Upper lobe of left lung (tissue), 6 donors: ENCODE results near the gene GPR162. TPM values are rescaled to one million over a fixed set of nuclear protein-coding genes. Genes with fewer than 3 reads are reported as not detected.

Source experiments
- ATAC-seq, 2 donors: fragments of 200-7000 bp; cut with Tn5 transposase; one replicate each; pipeline ENCODE4 v1.9.1; 2022; ENCODE audit warnings: mild to moderate bottlenecking in 2 of 2, moderate library complexity in 2 of 2; ENCODE audit not compliant: low FRiP score in 2 of 2
- DNase-seq, 2 donors: peaks; one replicate each; pipeline ENCODE4 v3.0.0-alpha.2; 2019 to 2020
- H3K27ac ChIP-seq, 4 donors: fragments of 200-600 bp; sonication (generic); one replicate each; pipeline ENCODE4 v1.5.1; 2016 to 2019
- H3K27me3 ChIP-seq, 4 donors: fragments of 200-600 bp; sonication (generic); one replicate each; pipeline ENCODE4 v1.5.1; 2017 to 2019
- H3K36me3 ChIP-seq, 4 donors: fragments of 200-600 bp; sonication (generic); one replicate each; pipeline ENCODE4 v1.5.1; 2016 to 2019
- H3K4me1 ChIP-seq, 4 donors: fragments of 200-600 bp; sonication (generic); one replicate each; pipeline ENCODE4 v1.5.1; 2018 to 2019
- H3K4me3 ChIP-seq, 4 donors: fragments of 200-600 bp; sonication (generic); one replicate each; pipeline ENCODE4 v1.5.1; 2017 to 2019; ENCODE audit warnings: mild to moderate bottlenecking in 2 of 4, moderate library complexity in 1 of 4
- H3K9me3 ChIP-seq, 4 donors: fragments of 200-600 bp; sonication (generic); one replicate each; pipeline ENCODE4 v1.5.1; 2018 to 2019
- CTCF ChIP-seq, 6 experiments: fragments of 450-650 bp in 4 of 6; fragments of 200-600 bp in 2 of 6; sonication (generic) in 2 of 6; IDR thresholded peaks; one replicate each; pipeline ENCODE4 v1.5.1; 2016 to 2019; ENCODE audit warnings: antibody characterized with exemption in 6 of 6
- EP300 ChIP-seq, 4 donors: sonication (generic); formaldehyde crosslinking; IDR thresholded peaks; one replicate each; pipeline ENCODE4 v1.5.1; 2017; ENCODE audit warnings: antibody characterized with exemption in 4 of 4, control low read depth in 2 of 4
- POLR2A ChIP-seq, 4 donors: fragments of 450-650 bp; IDR thresholded peaks; one replicate each; pipeline ENCODE4 v1.5.1; 2016 to 2017; ENCODE audit warnings: antibody characterized with exemption in 4 of 4, mild to moderate bottlenecking in 2 of 4
- POLR2AphosphoS5 ChIP-seq, 2 donors: sonication (generic); formaldehyde crosslinking; IDR thresholded peaks; one replicate each; pipeline ENCODE4 v1.5.1; 2017; ENCODE audit warnings: antibody characterized with exemption in 2 of 2
- WGBS, 2 donors: methylation state at CpG; one replicate each; pipeline ENCODE4 v1.1.5; 2017 to 2018; 5-methylcytosine and 5-hydroxymethylcytosine counted together
- total RNA-seq, 6 donors: library from RNA; depleted of rRNA in 4 of 6; stranded (reverse); fragments of >200 nt in 4 of 6; gene quantifications; one replicate each; pipeline versions ENCODE4 v1.1.0 to v1.2.1, GENCODE V29; 2016 to 2021
- donor health status: DM: no; HTN: no; CAD: no; lungs with moderate emphysema.
- donor health status: DM: no; HTN: yes; CAD: no; lungs with severe emphysema.

GPR162 gene
- total RNA-seq, 6 donors from 2014 or later: 8.1 to 47.1 (median 16.5) TPM

- no peak for DNase-seq
These were observed 2.3 kb upstream of the GPR162 start for GRCh38 chr12:6819106-6820030.

GRCh38 chr12:6820166-6820565, 1.5 kb upstream of the GPR162 start:
- DNase-seq (no peak), ATAC-seq (no peak)
- H3K27me3 ChIP-seq: peaks cover 0 to 7% (median 0%) of the 10 kb centered on the region in 4 donors
- 76 to 100% methylated on average over 3 to 5 of the region's 5 CpGs for WGBS, 2 donors
- TF ChIP-seq POLR2A (IDR thresholded peaks at IDR 0.05) (no peak), POLR2AphosphoS5 (IDR thresholded peaks at IDR 0.05) (no peak), CTCF (IDR thresholded peaks at IDR 0.05) (no peak), EP300 (IDR thresholded peaks at IDR 0.05) (no peak)
- peaks cover 0 to 10% (median 2%) of the 10 kb centered on the region in 4 donors for H3K36me3 ChIP-seq
- no peaks in the 10 kb centered on the region for H3K9me3 ChIP-seq
- H3K4me1 ChIP-seq: peaks cover 12 to 18% (median 16%) of the 10 kb centered on the region in 4 donors
- H3K4me3 ChIP-seq: no peak overlapping the region
- H3K27ac ChIP-seq: peak overlapping the region in 1 of 4 donors; percentile 76

More at GRCh38 chr12:6819106-6820030, 2.3 kb upstream of the GPR162 start:
- 83 to 89% methylated on average over 13 of the region's 13 CpGs for WGBS, 2 donors
- Histone ChIP-seq H3K27me3 (peaks cover 0 to 2% (median 0%) of the 10 kb centered on the region in 4 donors), H3K36me3 (peaks cover 0 to 10% (median 2%) of the 10 kb centered on the region in 4 donors), H3K27ac (no peak overlapping the region), H3K4me3 (no peak overlapping the region), H3K9me3 (no peaks in the 10 kb centered on the region), H3K4me1 (peaks cover 12 to 18% (median 15%) of the 10 kb centered on the region in 4 donors)
- TF ChIP-seq POLR2AphosphoS5 (IDR thresholded peaks at IDR 0.05): no peak
- ATAC-seq: no peak

- peaks cover 0 to 6% (median 2%) of the 10 kb centered on the region in 4 donors for H3K36me3 ChIP-seq
- H3K4me3 ChIP-seq: peak overlapping the region in 3 of 4 donors; percentile 39 to 54 (median 43)
- TF ChIP-seq CTCF (IDR thresholded peaks at IDR 0.05) (no peak), EP300 (IDR thresholded peaks at IDR 0.05) (no peak), POLR2A (IDR thresholded peaks at IDR 0.05) (no peak), POLR2AphosphoS5 (IDR thresholded peaks at IDR 0.05) (no peak)
- peak overlapping the region in 1 of 4 donors; percentile 82 for H3K27ac ChIP-seq
- 67 to 71% methylated on average over 7 of the region's 7 CpGs for WGBS, 2 donors
- ATAC-seq (no peak), DNase-seq (no peak)
- peaks cover 0 to 11% (median 2%) of the 10 kb centered on the region in 4 donors for H3K27me3 ChIP-seq
- H3K9me3 ChIP-seq: no peaks in the 10 kb centered on the region
- H3K4me1 ChIP-seq: peaks cover 17 to 32% (median 26%) of the 10 kb centered on the region in 4 donors
These were observed 960 bp downstream of the GPR162 start for GRCh38 chr12:6822426-6823135.

- Histone ChIP-seq H3K27me3 (peaks cover 0 to 11% (median 5%) of the 10 kb centered on the region in 4 donors), H3K9me3 (no peaks in the 10 kb centered on the region), H3K4me3 (no peak overlapping the region), H3K36me3 (no peaks in the 10 kb centered on the region), H3K4me1 (peaks cover 23 to 39% (median 32%) of the 10 kb centered on the region in 4 donors), H3K27ac (no peak overlapping the region)
- 74 to 87% methylated on average over 4 to 12 of the region's 12 CpGs for WGBS, 2 donors
- peak in 1 of 2 donors; percentile 66 for DNase-seq
- ATAC-seq: no peak
- TF ChIP-seq POLR2A (IDR thresholded peaks at IDR 0.05) (no peak), CTCF (IDR thresholded peaks at IDR 0.05) (no peak), EP300 (IDR thresholded peaks at IDR 0.05) (no peak), POLR2AphosphoS5 (IDR thresholded peaks at IDR 0.05) (no peak)
These were observed 1.8 kb downstream of the GPR162 start for GRCh38 chr12:6823182-6824084.
